Measurements from ENCODE around the gene EXOC3L2. TPM values are rescaled to one million over a fixed set of nuclear protein-coding genes. Genes with fewer than 3 reads are reported as not detected.
A peak's percentile ranks its signal among the peaks of the same experiment; 100 is the strongest.

EXOC3L2 gene
- total RNA-seq, 1 experiment from 2014 or later: not detected

DNA sequence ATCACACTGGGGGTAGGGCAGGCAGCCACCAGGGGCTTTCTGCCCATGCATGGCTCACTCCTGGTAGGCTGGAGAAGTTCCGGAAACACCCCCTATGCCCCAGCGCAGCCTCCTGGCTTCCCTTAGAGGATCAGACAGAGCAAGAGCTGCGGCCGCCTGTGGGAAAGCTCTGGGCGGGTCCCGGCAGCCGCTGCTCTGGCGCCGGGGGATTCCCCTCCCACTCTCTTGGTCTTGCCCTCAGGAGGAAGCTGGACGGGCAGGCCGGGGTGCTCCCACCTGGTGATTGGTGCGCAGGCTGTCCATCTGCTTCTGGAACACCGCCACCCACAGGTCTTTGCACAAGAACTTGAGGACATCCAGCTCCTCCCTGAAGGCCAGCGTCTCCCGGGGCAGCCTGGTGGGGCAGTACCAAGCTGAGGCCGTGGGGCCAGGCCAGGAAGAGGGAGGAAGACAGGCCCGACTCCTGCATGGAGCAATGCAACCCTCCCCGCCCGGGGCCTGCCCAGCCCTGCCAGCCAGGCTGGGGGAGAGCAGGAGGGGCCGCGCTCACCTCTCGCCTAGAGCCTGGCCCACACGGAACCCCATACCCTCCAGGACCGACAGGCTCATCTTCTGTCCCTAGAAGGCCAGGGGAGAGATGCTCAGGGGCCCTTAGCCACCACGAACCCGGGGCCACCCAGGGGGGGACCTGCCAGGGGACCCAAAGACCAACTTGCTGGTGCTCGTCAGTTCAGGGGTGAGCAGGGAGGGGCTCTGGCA lies 80.5 kb downstream of the EXOC3L2 start:
- Histone ChIP-seq H3K9ac (ENCODE audit: low read length) (peak overlapping the region; percentile 36; the same call in 1 of the 2 replicates), H3K4me2 (ENCODE audit: low read length) (peak overlapping the region; percentile 75), H4K20me1 (ENCODE audit: insufficient read depth) (no peaks in the 10 kb centered on the region), H3K27me3 (ENCODE audit: insufficient read depth, low read length) (no peaks in the 10 kb centered on the region), H3K9me2 (ENCODE audit: insufficient read depth) (no peaks in the 10 kb centered on the region), H3K79me2 (ENCODE audit: insufficient read depth, low read length) (no peaks in the 10 kb centered on the region), H3K27ac (ENCODE audit: low read depth, low read length) (no peak overlapping the region; the same call in 1 of the 2 replicates), H3K4me3 (replicated peaks in 1 of 2; ENCODE audit: low read depth in 1 of 2, low read length in 2 of 2) (peak overlapping the region; percentile 20 to 33; a peak in 3 of 4 replicates), H3K36me3 (ENCODE audit: control insufficient read depth in 1 of 2, insufficient read depth in 2 of 2, low read length in 2 of 2) (no peaks in the 10 kb centered on the region), H2AFZ (ENCODE audit: low read depth, low read length, poor library complexity, severe bottlenecking) (no peak overlapping the region), H3K4me1 (ENCODE audit: control insufficient read depth in 1 of 2, insufficient read depth in 2 of 2, low read length in 2 of 2) (peaks cover 22 to 42% of the 10 kb centered on the region in 2 experiments), H3K9me3 (ENCODE audit: control insufficient read depth in 1 of 2, insufficient read depth in 1 of 2, low read depth in 1 of 2, low read length in 2 of 2) (no peaks in the 10 kb centered on the region)
- TF ChIP-seq YY1 (IDR thresholded peaks at IDR 0.05; ENCODE audit: extremely low read depth, insufficient replicate concordance, low read depth, low read length) (peak; percentile 19), TCF7L2 (IDR thresholded peaks at IDR 0.05; ENCODE audit: borderline replicate concordance, extremely low read depth, insufficient read depth, insufficient read length) (no peak), EZH2 (IDR thresholded peaks at IDR 0.05) (no peak), JUND (IDR thresholded peaks at IDR 0.05) (no peak), ZNF274 (IDR thresholded peaks at IDR 0.05; ENCODE audit: low read depth, low read length) (no peak)
- TF ChIP-seq, protein P1, sequence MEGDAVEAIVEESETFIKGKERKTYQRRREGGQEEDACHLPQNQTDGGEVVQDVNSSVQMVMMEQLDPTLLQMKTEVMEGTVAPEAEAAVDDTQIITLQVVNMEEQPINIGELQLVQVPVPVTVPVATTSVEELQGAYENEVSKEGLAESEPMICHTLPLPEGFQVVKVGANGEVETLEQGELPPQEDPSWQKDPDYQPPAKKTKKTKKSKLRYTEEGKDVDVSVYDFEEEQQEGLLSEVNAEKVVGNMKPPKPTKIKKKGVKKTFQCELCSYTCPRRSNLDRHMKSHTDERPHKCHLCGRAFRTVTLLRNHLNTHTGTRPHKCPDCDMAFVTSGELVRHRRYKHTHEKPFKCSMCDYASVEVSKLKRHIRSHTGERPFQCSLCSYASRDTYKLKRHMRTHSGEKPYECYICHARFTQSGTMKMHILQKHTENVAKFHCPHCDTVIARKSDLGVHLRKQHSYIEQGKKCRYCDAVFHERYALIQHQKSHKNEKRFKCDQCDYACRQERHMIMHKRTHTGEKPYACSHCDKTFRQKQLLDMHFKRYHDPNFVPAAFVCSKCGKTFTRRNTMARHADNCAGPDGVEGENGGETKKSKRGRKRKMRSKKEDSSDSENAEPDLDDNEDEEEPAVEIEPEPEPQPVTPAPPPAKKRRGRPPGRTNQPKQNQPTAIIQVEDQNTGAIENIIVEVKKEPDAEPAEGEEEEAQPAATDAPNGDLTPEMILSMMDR (IDR thresholded peaks at IDR 0.05 in 2 of 3, conservative IDR thresholded peaks at IDR 0.05 in 1 of 3; ENCODE audit: borderline replicate concordance in 1 of 3, insufficient read depth in 1 of 3, low read depth in 2 of 3, low read length in 2 of 3): peak in 2 of 3 experiments; percentile 15 to 20; a peak in 2 of 6 replicates
- ATAC-seq (peak; percentile 91), DNase-seq (ENCODE audit: low read depth, low spot score) (peak; percentile 83)
- ChIA-PET CTCF (interaction anchor here (0.5 to 1.5 kb wide), 7 partner anchors 10 to 280 kb away, joined by 3 to 12 read pairs (median 3); partner anchors contain the start of genes BLOC1S3 and TRAPPC6A), POLR2A (interaction anchor here (1.1 to 1.4 kb wide), 2 partner anchors 10 to 13 kb away, joined by 4 to 7 read pairs; partner anchors contain the start of genes BLOC1S3 and TRAPPC6A), RAD21 (ENCODE audit: low non-redundant PET in 1 of 2, low total read pairs in 2 of 2, uncharacterized antibody in 2 of 2, unreplicated experiment in 2 of 2) (interaction anchor here in 1 of 2 experiments (0.6 kb wide), 1 partner anchor 62 kb away, joined by 3 read pairs; no protein-coding TSS in a partner anchor)
- no TSS peak for BruUV-seq (replicated peaks)
- intact Hi-C loops (cut with micrococcal nuclease): loop anchor here (1.0 kb wide), 1 partner anchor 14 kb away; the partner anchor contains the start of genes BLOC1S3 and TRAPPC6A

Measured in HCT116 (cell line).